Sciatic nerve (tissue), 2 donors: ENCODE results near the gene ERAL1. TPM values are rescaled to one million over a fixed set of nuclear protein-coding genes. Genes with fewer than 3 reads are reported as not detected.
"Not testable (repeated sequence)": the region's sequence is repeated elsewhere in the genome, so short reads cannot be mapped to it uniquely, and the experiment has no call there.

Source experiments
- ATAC-seq: fragments of 200-7000 bp; cut with Tn5 transposase; one replicate; pipeline ENCODE4 v1.9.1; 2020; ENCODE audit warnings: mild to moderate bottlenecking, moderate library complexity
- DNase-seq: peaks from one replicate; pipeline ENCODE4 v3.0.0-alpha.2; 2020; ENCODE audit warnings: low spot score
- intact Hi-C: fragments of 100-400 bp; cut with DNase I; formaldehyde crosslinking; loops from one replicate; pipeline ENCODE4 v1.14.2; 2022
- total RNA-seq: library from RNA; stranded (reverse); fragmentation: NEBNext Ultra II Directional; extraction: Animal tissue kit (Norgen Biotek cat#: 25700); gene quantifications from one replicate; pipeline ENCODE4 v1.2.1, GENCODE V29; 2021
- donor health status: DM: no; HTN: no; CAD: no.
- donor health status: DM: no; HTN: no; CAD: no.

Gene ERAL1
- total RNA-seq, 1 donor from 2014 or later, result 23.0 TPM

DNA sequence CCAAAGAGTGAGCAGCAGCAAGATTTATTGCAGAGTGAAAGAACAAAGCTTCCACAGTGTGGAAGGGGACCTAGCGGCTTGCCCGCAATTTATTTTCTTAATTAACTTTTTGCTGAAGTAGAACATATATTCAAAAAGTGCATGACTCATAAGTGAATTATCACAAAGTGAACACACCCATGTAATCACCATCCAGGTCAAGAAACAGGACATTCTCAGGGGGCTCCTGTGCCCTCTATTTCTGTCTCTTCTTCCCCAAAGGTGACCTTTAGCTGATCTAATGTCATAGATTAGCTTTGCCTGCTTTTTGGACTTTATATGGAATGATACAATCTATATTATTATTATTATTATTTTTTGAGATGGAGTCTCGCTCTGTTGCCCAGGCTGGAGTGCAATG is 19.9 kb downstream of the ERAL1 start:
- DNase-seq (no peak), ATAC-seq (no peak)
- intact Hi-C loops, result no loop called here

DNA sequence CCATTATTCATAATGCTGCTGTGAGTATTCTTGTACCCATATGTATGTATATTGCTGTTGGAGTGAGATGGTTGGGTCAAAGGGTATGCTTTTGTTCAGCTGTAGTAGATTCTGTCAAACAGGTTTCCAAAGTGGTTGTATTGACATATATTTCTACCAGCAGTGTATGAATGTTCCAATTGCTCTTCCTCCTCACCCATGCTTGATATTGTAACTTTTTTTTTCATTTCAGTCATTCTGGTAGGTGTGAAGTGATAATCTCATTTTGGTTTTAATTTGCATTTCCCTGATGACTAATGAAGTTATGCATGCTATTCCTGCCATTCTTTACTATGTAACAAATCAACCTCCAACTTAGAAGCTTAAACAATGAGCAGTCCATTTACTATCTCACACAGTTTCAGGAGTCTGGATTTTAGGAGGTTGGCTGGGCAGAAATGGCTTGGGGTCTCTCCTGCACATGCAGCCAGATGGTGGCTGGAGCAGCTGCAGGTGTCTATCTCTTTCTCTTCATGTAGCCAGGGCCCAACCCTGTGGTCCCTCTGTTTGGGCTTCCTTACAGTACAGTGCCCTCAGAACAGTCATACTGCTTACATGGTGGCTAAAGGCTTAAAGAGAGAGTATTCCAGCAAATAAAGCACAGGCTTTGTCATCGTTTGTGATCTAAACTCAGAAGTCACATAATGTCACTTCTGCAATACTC is 21.2 kb downstream of the ERAL1 start:
- intact Hi-C loops, result no loop called here
- no peak for DNase-seq
- no peak for ATAC-seq

DNA sequence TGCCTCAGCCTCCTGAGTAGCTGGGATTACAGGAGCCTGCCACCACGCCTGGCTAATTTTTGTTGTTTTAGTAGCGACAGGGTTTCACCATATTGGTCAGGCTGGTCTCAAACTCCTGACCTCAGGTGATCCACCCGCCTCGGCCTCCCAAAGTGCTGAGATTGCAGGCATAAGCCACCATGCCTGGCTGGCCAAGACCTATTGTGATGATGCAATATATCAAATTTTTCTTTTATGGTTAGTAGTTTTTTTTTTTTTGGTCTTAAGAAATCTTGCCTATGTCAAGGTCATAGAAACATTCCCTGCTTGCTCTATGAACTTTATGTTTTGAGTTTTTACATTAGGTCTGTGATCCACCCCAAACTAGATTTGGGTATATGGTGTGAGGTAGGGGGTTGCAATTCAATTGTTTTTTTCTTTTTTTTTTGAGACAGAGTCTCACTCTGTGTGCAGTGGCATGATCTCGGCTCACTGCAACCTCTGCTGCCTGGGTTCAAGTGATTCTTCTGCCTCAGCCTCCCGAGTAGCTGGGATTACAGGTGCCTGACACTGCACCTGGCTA is 22.4 kb downstream of the ERAL1 start:
- ATAC-seq, DNase-seq, intact Hi-C loops: not testable (repeated sequence)

DNA sequence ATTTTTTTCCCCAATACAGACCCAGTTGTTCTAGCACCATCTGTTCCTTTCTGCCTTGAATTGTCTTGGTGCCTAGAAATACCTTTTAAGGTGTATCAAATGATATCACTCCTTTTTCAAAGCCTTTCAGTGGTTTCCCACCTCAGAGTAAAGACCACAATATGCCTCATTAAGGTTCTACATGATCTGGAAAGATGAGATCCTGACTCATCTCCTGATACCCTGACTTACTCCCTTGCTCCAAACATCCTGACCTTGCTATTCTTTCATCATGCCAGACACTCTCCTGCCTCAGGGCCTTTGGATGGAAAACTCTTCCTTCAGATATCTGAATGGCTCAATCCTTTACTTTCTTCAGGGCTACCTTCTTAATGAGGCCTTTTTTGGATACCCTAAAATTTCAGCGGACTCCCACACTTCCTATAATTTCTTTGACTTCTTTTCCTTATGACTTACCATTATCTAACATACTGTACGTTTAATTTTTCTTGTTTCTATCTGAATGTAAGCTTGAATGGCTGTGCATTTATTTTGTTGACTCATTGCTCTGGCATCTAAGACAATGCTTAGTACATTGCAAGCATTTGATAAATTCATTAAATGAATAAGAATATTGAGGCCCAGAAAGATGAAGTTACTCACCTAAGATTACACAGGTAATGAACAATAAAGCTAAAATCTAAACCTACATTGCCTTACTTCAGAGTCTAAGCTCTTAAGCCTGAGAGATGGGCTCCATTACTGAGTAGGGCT is 23.5 kb downstream of the ERAL1 start:
- ATAC-seq (no peak), DNase-seq (no peak)
- intact Hi-C loops, result no loop called here

DNA sequence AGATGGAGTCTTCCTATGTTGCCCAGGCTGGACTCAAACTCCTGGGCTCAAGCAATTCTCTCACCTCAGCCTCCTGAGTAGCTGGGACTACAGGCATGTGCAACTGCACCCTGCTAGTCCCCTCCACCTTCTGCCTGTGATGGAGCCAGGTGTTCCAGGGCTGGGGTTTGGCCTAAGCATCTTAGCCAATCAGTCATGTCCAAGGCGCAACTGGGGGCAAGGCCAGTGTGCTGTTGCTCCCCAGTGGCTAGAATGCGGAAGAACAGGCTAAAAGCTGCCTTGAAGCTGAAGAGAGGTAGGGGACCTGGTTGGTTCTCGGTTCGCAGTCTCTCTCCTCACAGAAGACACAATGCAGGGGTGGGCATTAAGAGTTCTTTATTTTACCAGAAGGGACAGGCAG is 24.2 kb downstream of the ERAL1 start:
- intact Hi-C loops, result no loop called here
- DNase-seq, result no peak
- no peak for ATAC-seq

DNA sequence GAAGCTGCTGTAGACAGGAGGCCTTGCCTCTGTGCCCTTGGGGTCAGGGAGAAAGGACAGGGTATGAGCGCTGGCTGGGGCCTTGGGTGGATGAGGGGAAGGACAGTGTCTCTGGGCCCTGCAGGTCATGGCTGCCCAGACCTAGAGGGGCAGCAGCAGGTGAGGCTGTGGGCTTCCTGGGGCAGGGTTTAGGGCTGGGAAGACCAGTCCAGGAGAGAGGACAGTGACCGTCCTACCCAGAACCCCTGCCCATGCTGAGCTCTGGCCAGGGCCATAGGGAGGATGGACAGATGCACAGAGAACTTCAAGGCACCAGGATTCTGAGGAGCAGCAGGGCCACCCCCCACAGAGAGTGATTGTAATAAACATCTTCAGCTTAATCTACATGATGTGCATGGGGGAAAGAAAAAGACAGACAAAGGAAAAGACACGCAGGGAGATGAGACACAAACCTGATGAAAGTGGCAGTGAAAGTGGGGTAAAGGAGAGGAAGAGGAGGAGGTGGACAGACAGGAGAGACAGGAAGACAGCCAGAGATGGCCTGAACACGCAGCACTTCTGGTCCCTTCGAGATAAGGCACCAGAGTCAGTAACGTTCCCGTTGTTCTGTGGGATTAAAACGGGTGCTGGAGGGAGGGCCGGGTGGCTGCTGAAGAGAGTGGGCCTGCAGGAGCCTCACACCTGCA is 25.2 kb downstream of the ERAL1 start:
- ATAC-seq (no peak), DNase-seq (no peak)
- intact Hi-C loops, result no loop called here

DNA sequence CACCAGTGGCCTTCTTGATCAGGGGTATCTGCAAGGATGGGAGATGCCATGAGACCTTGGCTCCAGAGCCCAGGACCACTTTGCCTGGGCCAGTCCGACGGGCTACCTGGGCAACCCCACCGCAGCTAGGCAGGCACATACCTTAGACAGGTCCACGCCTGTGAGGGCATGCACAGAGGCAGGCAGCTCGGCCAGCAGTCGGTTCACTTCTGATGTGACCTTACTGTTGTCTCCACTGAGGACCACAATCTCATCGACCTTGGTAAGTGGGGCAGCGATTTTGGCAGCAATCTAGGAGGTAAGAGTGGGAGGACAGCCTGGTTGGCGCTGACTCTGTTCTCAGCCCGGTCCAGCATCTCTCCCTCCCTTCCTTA is 25.7 kb downstream of the ERAL1 start:
- intact Hi-C loops, result no loop called here
- ATAC-seq (no peak), DNase-seq (no peak)

DNA sequence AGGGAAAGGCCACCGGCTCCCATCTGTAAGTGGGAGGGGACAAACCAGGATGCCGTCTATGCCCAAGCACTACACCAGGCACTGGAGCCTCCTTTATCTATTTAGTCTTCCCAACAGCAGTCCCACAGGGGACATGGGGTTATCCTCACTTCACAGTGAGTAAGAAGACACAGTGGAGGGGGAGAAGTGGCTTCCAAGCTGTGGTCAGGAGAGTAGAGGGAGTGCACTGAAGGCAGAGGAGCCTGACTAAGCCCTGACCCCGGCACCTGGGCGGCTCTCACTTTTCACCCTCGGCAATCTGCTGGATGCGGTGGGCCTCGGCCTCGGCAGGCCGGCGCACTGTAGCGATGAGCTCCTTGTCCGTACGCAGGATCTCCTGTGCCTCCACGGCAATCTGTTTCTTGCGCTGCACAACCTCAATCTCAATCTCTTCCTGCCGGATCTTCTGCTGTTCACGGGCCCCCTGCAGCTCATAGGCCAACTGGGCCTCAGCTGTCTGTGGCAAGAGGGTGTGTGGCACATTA is 26.8 kb downstream of the ERAL1 start:
- DNase-seq (no peak), ATAC-seq (no peak)
- intact Hi-C loops, result no loop called here

DNA sequence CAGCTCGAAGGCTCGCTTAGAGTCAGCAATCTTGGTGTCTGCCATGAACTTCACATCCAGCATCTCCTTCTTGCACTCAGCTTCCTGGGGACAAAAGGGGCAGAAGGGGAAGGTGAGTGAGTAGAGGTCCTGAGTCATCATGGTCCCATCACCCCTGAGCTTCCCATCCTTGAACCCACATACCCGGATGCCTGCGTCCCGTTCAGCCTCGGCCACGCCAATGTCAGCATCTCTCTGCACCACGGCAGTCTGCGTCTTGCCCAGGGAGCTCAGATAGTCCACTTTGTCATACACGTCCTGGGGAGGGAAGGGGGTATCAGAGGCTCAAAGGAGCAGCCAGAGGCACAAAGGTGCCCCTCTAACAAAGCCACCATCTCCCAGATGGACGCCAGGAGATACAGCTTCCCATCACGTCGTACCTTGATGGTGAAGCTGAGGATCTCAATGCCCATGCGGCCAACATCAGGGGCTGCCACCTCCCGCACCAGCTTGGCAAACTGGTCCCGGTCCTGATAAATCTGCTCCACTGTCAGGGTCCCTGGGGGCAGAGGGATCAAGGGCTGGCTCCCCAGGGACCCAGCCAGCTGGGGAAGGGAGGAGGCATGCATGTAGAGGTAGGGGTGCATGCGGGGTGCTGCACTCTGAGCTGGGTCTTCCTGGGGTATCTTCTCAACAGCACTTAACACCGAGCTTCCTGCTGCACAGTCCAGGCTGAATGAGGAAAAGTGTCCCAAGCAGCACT is 27.5 kb downstream of the ERAL1 start:
- no peak for ATAC-seq
- intact Hi-C loops, result no loop called here
- no peak for DNase-seq

DNA sequence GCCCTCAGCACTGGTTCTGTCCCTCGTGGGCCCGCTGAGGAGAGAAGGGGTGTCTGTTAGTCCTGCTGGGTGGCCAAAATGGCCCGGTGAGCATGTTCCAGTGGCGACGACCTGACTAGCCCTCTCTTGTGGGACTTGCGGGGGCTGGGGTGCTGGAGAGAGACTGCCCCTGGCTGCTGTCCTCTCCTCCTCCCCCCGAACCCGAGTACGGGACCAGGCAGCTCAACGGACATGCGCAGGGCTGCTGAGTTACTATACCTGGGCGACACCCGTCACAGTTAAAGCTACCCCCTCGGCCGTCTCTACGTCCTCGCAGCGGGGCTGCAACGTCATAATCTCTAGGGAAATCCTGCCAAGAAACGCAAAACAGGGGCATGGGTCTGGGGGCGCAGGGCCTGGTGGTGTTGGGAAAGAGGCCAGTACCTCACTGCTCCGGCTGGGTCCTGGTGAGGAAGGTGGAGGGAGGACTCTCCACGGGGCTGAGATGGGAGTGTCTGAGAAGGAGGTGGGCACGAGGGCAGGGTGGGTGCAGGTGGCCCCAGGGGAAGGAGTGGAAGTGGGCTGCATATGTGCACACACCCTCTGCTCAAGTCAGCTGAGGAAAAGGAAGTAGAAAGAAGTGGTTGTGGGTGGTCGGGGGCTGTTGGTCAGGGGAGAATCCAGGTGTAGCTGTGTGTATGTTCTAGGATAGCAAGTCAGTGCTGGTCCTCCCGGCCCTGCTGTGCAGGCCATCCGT is 29.3 kb downstream of the ERAL1 start:
- ATAC-seq, result no peak
- no peak for DNase-seq
- intact Hi-C loops, result no loop called here

DNA sequence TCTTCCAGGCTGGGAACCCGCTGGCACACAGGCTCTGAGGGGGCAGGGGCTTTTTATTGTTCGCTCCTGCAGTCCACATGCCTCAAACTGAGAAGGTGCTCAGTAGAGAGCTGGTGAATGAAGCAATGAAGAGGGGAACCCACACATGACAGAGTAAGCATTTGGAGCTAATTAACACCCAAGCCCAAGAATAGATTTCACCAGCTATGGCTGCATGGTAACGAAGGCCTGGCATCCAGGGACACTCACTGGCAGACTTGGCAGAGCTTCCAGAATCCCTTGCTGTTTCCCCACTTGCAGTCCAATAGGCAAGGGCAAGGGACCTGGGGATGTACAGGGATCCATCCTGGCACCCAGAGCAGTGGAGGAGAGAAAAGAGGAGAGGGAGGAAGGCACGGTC is 30.5 kb downstream of the ERAL1 start:
- intact Hi-C loops, result no loop called here
- ATAC-seq (no peak), DNase-seq (no peak)

DNA sequence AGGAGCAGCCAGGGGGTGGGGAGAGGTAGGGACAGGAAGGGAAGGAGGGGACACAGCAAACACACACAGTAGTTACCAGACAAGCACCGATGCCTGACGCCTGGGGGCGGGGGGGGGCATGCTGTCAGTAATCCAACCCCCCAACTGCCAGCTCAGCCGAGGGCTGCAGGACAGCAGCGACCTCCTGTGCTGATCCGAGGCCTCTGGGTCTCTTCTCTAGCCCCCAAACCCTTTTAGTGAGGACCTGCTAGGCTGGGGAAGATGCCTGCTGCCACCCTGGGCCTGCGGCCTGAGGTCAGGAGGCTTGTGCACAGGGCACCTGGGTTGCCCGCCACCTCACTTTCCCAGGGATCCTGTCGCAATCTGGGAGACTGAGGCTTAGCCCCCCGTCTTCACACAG is 31.1 kb downstream of the ERAL1 start:
- DNase-seq (no peak), ATAC-seq (no peak)
- intact Hi-C loops, result no loop called here

DNA sequence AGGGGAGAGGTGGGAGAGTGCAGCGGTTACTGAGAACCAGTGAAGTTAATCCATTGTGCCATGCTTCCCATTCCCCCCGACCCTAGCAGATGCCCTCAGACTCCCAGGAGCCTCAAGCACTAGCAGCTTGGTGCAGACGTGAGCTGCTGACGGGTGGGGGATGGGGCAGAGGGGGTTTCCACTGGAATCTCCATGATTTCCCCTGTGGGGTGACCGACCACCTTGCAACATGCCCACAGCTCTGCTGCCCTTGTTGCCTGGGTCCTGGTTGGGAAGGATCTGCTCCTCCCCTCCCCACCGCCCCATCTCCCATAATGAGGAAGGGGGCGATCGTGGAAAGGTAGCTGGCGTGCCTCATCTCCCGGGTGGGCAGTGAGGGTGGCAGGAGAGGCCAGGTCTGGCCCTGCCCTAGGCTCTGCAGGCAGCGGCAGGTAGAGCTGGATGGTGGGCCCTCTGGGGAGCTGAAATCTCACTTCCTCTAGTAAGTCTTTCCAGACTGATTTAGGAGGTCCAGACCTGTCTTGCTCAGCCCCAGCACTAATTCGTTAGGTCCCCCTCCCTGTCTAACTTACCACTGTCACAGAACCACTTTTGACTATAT is 33.2 kb downstream of the ERAL1 start:
- intact Hi-C loops, result no loop called here
- ATAC-seq (no peak), DNase-seq (no peak)

DNA sequence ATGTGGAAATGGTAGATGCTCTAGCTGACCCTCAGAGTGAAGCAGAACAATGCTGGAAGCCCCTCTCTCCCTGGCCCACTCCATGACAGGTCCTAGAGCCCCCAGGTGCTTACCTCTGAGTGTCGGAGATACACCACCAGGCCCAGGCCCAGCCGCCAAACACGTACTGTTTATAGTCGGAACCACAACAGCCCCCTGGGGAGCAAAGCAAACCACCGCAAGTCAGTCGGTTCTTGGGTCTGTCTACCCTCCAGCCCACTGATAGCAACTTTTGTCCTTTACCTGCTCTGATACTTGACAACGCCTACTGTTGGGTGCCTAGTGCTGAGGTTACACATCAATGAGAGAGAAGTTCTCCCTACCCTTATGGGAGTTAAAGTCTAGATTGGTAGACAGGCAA is 34.0 kb downstream of the ERAL1 start:
- DNase-seq (no peak), ATAC-seq (no peak)
- intact Hi-C loops, result no loop called here

DNA sequence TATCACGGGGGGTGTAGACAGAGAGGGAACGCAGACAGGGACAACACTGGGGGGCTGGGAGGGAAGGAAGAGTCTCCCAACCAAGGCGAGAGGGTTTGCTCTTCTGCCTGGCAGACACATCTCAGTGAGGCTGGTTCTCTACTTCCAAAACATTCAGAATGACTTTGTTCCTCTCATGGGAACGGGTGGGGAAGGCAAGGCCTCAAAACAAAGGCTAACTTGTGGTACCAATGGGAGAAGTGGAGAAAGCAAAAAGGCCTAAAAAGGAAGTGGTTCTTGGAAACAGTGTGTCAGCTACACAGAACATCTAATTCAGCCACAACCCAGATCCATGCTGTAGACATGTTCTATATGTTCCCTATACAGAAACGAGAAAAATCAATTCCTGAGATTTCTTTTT is 35.2 kb downstream of the ERAL1 start:
- no peak for DNase-seq
- intact Hi-C loops, result no loop called here
- peak; percentile 59 for ATAC-seq

DNA sequence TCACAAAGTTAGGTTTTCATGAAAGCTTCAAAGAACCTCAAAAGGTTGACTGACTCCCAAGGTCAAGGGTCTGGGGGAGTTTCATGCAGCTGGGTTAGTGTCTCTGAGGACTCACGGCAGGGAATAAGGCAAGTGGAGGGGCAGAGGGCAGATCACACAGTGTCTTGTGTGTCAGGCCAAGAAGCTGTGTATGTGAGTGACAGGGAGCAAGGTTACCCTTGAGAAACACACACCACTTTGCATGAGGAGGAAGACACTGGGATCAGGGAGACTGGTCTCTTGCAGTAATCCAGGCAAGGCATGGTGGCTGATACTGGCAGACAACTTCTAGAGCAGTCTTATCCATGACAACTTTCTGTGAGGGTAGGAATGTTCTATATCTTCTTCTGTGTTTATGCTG is 36.4 kb downstream of the ERAL1 start:
- intact Hi-C loops, result no loop called here
- DNase-seq (no peak), ATAC-seq (no peak)

DNA sequence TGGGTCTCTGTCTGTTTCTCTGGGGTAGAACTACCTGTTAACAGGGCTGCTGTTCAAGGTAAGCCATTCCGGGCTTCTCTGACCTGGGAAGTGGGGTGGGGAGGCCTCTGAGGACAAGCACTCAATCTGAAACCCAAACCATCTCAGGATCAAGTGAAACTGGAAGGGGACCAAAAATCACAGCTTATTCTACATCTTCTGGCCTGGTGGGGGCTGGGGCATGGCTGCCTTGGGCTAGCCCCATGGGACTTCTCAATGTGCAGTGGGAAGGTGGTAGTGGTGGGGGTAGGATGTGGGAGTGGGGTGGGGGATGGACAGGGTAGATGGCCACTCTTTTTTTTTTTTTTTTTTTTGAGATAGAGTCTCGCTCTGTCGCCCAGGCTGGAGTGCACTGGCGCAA is 37.2 kb downstream of the ERAL1 start:
- ATAC-seq (no peak), DNase-seq (no peak)
- intact Hi-C loops, result no loop called here
